Spleen (tissue), 7 donors: Measurements from ENCODE around the gene KCMF1.

ENCODE experiments used
- POLR2A ChIP-seq, 3 donors: fragments of 450-650 bp; IDR thresholded peaks; one replicate each; pipeline ENCODE4 v1.5.1; 2017; ENCODE audit warnings: antibody characterized with exemption in 3 of 3, mild to moderate bottlenecking in 1 of 3
- POLR2AphosphoS5 ChIP-seq, 3 donors: sonication (generic); formaldehyde crosslinking; IDR thresholded peaks; one replicate each; pipeline ENCODE4 v1.5.1; 2017; ENCODE audit warnings: antibody characterized with exemption in 3 of 3
- TF ChIP-seq, protein P1 (sequence below), 11 experiments: fragments of 200-600 bp in 7 of 11; fragments of 450-650 bp in 4 of 11; sonication (generic) in 4 of 11; IDR thresholded peaks in 8 of 11; conservative IDR thresholded peaks in 3 of 11; 1 replicate in 7 of 11; 2 replicates in 4 of 11; pipeline versions ENCODE4 v1.4.0 to v1.8.0; 2016 to 2021; ENCODE audit warnings: antibody characterized with exemption in 11 of 11, inconsistent platforms in 4 of 11, mild to moderate bottlenecking in 1 of 11
- donor health status: DM: no; HTN: no; CAD: no; lungs with moderate emphysema.
- donor health status: DM: no; HTN: no; CAD: no.
- donor health status: DM: no; HTN: no; CAD: no.

GRCh38 chr2:85077859-85078419 is 107.0 kb downstream of the KCMF1 start:
- TF ChIP-seq, protein P1, sequence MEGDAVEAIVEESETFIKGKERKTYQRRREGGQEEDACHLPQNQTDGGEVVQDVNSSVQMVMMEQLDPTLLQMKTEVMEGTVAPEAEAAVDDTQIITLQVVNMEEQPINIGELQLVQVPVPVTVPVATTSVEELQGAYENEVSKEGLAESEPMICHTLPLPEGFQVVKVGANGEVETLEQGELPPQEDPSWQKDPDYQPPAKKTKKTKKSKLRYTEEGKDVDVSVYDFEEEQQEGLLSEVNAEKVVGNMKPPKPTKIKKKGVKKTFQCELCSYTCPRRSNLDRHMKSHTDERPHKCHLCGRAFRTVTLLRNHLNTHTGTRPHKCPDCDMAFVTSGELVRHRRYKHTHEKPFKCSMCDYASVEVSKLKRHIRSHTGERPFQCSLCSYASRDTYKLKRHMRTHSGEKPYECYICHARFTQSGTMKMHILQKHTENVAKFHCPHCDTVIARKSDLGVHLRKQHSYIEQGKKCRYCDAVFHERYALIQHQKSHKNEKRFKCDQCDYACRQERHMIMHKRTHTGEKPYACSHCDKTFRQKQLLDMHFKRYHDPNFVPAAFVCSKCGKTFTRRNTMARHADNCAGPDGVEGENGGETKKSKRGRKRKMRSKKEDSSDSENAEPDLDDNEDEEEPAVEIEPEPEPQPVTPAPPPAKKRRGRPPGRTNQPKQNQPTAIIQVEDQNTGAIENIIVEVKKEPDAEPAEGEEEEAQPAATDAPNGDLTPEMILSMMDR (IDR thresholded peaks at IDR 0.05 in 8 of 11, conservative IDR thresholded peaks at IDR 0.05 in 3 of 11) = no peak
- TF ChIP-seq POLR2AphosphoS5 (IDR thresholded peaks at IDR 0.05) = no peak
- TF ChIP-seq POLR2A (IDR thresholded peaks at IDR 0.05) = no peak
